Measurements from ENCODE around the gene SNX10.

GRCh38 chr7:26388256-26388655 is 96.6 kb downstream of the SNX10 start:
- TF ChIP-seq MAX (IDR thresholded peaks at IDR 0.05; ENCODE audit: low read depth, low read length): no peak
- no peak for TF ChIP-seq CTCF (IDR thresholded peaks at IDR 0.05; ENCODE audit: low read depth, low read length)
- TF ChIP-seq POLR2A (IDR thresholded peaks at IDR 0.05; ENCODE audit: extremely low read depth, insufficient read length): no peak
- no peak for TF ChIP-seq MYC (IDR thresholded peaks at IDR 0.05; ENCODE audit: low read depth, low read length)

Measured in NB4 (cell line).